Uterus (tissue), 2 donors: ENCODE data around the gene FBXO44.

Experiments used
- POLR2A ChIP-seq, 2 donors: fragments of 450-650 bp; IDR thresholded peaks; one replicate each; pipeline ENCODE4 v1.6.1; 2016; ENCODE audit warnings: antibody characterized with exemption in 2 of 2, mild to moderate bottlenecking in 1 of 2, moderate library complexity in 1 of 2
- TF ChIP-seq, protein P1 (sequence below), 4 experiments: fragments of 200-600 bp in 2 of 4; fragments of 450-650 bp in 2 of 4; sonication (generic) in 2 of 4; IDR thresholded peaks; one replicate each; pipeline ENCODE4 v1.5.1; 2016 to 2019; ENCODE audit warnings: antibody characterized with exemption in 4 of 4, mild to moderate bottlenecking in 2 of 4, moderate library complexity in 1 of 4

DNA sequence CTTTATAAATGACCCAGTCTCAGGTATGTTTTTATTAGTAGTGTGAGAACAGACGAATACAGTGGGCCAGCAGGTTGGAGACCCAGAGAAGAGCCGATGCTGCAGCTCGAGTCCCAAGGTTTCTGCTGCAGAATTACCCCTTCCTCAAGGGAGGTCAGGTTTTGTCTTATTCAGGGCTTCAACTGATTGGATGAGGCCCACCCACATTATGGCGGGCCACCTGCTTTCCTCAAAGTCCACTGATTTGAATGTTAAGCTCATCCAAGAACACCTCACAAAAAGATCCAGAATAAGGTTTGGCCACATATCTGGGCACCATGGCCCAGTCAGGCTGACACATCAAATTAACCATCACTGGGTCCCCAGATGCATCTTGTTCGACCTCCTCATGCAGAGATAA lies 41.3 kb upstream of the FBXO44 start:
- TF ChIP-seq, protein P1, sequence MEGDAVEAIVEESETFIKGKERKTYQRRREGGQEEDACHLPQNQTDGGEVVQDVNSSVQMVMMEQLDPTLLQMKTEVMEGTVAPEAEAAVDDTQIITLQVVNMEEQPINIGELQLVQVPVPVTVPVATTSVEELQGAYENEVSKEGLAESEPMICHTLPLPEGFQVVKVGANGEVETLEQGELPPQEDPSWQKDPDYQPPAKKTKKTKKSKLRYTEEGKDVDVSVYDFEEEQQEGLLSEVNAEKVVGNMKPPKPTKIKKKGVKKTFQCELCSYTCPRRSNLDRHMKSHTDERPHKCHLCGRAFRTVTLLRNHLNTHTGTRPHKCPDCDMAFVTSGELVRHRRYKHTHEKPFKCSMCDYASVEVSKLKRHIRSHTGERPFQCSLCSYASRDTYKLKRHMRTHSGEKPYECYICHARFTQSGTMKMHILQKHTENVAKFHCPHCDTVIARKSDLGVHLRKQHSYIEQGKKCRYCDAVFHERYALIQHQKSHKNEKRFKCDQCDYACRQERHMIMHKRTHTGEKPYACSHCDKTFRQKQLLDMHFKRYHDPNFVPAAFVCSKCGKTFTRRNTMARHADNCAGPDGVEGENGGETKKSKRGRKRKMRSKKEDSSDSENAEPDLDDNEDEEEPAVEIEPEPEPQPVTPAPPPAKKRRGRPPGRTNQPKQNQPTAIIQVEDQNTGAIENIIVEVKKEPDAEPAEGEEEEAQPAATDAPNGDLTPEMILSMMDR (IDR thresholded peaks at IDR 0.05), result no peak
- no peak for TF ChIP-seq POLR2A (IDR thresholded peaks at IDR 0.05)
